Type B pancreatic cell (in vitro differentiated cells): ENCODE results near the gene PAN3. TPM values are rescaled to one million over a fixed set of nuclear protein-coding genes. Genes with fewer than 3 reads are reported as not detected.

ENCODE experiments used
- DNase-seq: peaks from one replicate; pipeline ENCODE4 v3.0.0; 2021; ENCODE audit warnings: mixed read lengths; ENCODE audit not compliant: unreplicated experiment; ENCODE audit errors: extremely low spot score
- H3K27ac Mint-ChIP-seq: 2 replicates; pipeline ENCODE4 v1.8.0; 2021; ENCODE audit warnings: mild to moderate bottlenecking, mixed read lengths
- H3K27me3 Mint-ChIP-seq: 2 replicates; pipeline ENCODE4 v1.8.0; 2021; ENCODE audit warnings: mixed read lengths
- H3K36me3 Mint-ChIP-seq: 2 replicates; pipeline ENCODE4 v1.8.0; 2021; ENCODE audit warnings: mixed read lengths
- H3K4me1 Mint-ChIP-seq: one replicate; pipeline ENCODE4 v1.8.0; 2021; ENCODE audit warnings: mixed read lengths; ENCODE audit not compliant: unreplicated experiment
- H3K4me3 Mint-ChIP-seq: 2 replicates; pipeline ENCODE4 v1.8.0; 2021; ENCODE audit warnings: mild to moderate bottlenecking, mixed read lengths
- H3K9me3 Mint-ChIP-seq: 2 replicates; pipeline ENCODE4 v1.8.0; 2021; ENCODE audit warnings: mixed read lengths
- total RNA-seq: library from RNA; stranded (reverse); gene quantifications from 2 replicates; pipeline ENCODE4 v1.2.1, GENCODE V29; 2021; ENCODE audit warnings: low replicate concordance
- TF ChIP-seq, protein P1 (sequence below): fragments of 200-600 bp; sonication (generic); conservative IDR thresholded peaks from 2 replicates; pipeline ENCODE4 v1.5.0; 2021; ENCODE audit warnings: antibody characterized with exemption, mild to moderate bottlenecking

PAN3 gene
- total RNA-seq, 1 donor from 2014 or later, result 37.4 TPM

DNA sequence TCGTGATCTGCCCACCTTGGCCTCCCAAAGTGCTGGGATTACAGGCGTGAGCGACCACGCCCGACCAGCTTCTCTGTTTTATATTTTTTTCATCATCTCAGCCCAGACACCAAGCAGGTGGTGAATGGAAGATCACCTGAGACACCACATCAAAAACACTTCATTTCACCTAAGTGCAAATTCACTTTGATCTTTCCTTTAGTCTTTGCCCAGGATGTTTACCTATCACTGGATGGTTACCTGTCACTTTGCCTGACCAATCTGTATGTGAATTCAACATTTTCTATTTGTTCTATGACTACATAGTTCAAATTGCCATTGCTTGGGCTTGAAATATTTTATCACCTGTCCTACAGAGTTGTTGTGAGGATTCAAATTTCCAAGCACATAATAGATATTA lies 65.7 kb downstream of the PAN3 start:
- peaks cover 20% of the 10 kb centered on the region for H3K36me3 Mint-ChIP-seq
- no peaks in the 10 kb centered on the region for H3K27me3 Mint-ChIP-seq
- H3K4me1 Mint-ChIP-seq, result no peaks in the 10 kb centered on the region
- no peak overlapping the region for H3K27ac Mint-ChIP-seq
- no peak for DNase-seq
- TF ChIP-seq, protein P1, sequence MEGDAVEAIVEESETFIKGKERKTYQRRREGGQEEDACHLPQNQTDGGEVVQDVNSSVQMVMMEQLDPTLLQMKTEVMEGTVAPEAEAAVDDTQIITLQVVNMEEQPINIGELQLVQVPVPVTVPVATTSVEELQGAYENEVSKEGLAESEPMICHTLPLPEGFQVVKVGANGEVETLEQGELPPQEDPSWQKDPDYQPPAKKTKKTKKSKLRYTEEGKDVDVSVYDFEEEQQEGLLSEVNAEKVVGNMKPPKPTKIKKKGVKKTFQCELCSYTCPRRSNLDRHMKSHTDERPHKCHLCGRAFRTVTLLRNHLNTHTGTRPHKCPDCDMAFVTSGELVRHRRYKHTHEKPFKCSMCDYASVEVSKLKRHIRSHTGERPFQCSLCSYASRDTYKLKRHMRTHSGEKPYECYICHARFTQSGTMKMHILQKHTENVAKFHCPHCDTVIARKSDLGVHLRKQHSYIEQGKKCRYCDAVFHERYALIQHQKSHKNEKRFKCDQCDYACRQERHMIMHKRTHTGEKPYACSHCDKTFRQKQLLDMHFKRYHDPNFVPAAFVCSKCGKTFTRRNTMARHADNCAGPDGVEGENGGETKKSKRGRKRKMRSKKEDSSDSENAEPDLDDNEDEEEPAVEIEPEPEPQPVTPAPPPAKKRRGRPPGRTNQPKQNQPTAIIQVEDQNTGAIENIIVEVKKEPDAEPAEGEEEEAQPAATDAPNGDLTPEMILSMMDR, result no peak
- H3K4me3 Mint-ChIP-seq, result no peak overlapping the region
- H3K9me3 Mint-ChIP-seq, result no peaks in the 10 kb centered on the region

DNA sequence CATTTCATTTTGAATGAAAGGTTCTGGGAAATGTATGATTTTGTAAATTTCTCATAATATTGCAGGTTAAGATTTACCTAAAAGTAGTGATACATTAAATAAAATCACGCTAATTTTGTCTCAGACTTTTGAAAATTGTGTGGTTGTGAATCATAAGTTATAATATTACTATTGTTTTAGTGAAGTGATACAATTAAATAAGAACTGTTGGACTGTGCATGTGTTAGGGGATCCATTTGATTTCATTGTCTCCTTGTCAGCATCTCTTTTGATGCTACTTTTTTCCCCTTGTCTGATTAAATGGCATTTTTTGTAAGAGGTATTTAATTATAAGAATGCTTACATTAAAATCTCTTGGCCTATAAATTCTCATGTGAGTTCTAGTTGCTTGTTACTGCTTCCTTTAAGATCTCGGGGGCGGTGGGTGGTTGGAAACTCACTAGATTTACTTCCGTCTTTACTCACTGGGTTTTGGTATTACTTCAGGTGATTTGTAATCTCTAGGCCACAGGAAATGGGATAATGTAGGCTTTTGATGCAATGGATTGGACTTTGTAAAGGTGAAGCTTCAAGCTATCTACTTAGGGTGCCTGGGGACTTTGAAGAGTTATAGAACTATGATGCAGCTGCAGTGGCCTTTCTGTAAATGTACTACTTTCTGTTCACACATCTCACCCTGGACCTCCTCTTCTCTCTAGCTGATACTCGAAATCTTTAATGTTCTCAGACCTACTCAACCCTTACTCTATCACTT lies 66.5 kb downstream of the PAN3 start:
- Mint-ChIP-seq H3K4me1 (no peaks in the 10 kb centered on the region), H3K4me3 (no peak overlapping the region), H3K27me3 (no peaks in the 10 kb centered on the region), H3K27ac (no peak overlapping the region), H3K9me3 (no peaks in the 10 kb centered on the region), H3K36me3 (peaks cover 20% of the 10 kb centered on the region)
- no peak for DNase-seq
- TF ChIP-seq, protein P1, result no peak

DNA sequence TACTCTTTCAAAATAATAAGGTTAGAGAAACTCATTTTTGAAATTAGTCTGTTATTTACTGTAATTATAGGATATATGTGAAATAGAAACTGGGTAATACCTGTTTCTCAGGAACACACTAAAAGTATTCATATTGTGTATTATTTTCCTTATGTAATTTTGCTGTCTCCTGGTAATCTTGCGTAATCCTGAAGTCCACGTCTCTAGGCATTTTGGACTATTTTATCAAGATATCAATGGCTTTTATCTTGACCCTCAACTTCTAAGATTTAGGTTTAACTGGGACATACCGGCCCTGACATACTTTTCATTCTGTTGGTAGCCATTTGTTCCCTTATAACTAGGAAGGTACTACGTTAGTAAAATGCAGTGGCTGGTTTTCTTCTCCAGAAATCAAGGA lies 80.3 kb downstream of the PAN3 start:
- H3K36me3 Mint-ChIP-seq, result peaks cover 17% of the 10 kb centered on the region
- H3K27ac Mint-ChIP-seq, result no peak overlapping the region
- no peaks in the 10 kb centered on the region for H3K27me3 Mint-ChIP-seq
- H3K4me1 Mint-ChIP-seq, result no peaks in the 10 kb centered on the region
- TF ChIP-seq, protein P1, result no peak
- no peak for DNase-seq
- H3K4me3 Mint-ChIP-seq, result no peak overlapping the region
- no peaks in the 10 kb centered on the region for H3K9me3 Mint-ChIP-seq

DNA sequence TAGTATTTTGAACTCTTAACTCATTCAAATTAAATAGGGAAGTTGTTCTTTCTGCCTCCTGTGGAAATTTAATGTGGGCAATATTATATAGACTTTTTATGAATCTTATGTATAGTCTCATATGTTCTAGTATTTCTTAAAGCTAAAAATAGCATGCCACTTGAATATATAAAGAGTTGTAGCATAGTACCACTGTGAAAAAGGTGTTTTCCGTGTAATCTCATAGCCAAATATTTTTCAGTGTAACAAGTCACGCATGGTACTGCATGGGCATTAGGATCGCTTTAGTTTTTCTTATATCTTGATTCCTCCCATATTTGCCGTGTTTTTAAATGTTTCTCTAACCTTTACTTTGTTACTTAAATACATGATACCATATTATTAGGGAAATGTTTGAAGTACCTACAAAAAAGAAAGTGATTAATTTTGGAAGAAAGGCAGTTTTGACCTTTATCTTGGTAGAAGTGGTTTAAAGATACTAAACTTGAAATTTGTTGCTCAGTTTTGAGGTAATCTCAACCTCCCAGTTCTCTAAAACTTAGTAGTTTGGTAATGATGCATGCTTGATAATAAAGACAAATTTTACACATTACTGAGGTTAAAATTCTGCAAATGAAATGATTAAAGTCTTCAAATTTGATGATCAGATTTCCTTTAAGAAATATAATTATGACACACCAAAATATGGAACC lies 81.2 kb downstream of the PAN3 start:
- H3K27me3 Mint-ChIP-seq, result no peaks in the 10 kb centered on the region
- H3K9me3 Mint-ChIP-seq, result no peaks in the 10 kb centered on the region
- H3K36me3 Mint-ChIP-seq, result peaks cover 12% of the 10 kb centered on the region
- H3K4me3 Mint-ChIP-seq, result no peak overlapping the region
- H3K27ac Mint-ChIP-seq, result no peak overlapping the region
- DNase-seq, result no peak
- TF ChIP-seq, protein P1, result no peak
- no peaks in the 10 kb centered on the region for H3K4me1 Mint-ChIP-seq

DNA sequence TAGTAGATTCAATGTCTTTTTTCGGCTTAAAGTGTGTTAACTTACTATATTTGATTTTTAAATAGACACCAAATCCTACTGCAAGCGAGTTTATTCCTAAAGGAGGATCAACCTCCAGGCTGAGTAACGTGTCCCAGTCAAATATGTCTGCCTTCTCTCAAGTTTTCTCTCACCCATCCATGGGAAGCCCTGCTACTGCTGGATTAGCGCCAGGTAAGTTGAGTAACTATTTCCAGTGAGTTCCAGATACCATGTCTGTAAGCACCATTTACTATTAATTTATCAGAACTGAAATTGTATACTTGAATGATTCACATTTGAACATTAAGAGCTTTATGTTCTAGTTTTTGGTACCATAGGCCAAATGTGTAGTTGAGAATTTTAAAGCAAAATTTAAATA lies 81.8 kb downstream of the PAN3 start:
- DNase-seq, result no peak
- Mint-ChIP-seq H3K9me3 (no peaks in the 10 kb centered on the region), H3K36me3 (peaks cover 9% of the 10 kb centered on the region), H3K4me3 (no peak overlapping the region), H3K27me3 (no peaks in the 10 kb centered on the region), H3K27ac (no peak overlapping the region), H3K4me1 (no peaks in the 10 kb centered on the region)
- TF ChIP-seq, protein P1, result no peak
